Sigmoid colon (tissue), 7 donors: ENCODE data around the gene ZFR2. TPM values are rescaled to one million over a fixed set of nuclear protein-coding genes. Genes with fewer than 3 reads are reported as not detected.
"Not testable (repeated sequence)": the region's sequence is repeated elsewhere in the genome, so short reads cannot be mapped to it uniquely, and the experiment has no call there.

Experiments
- DNase-seq: peaks from one replicate; pipeline ENCODE4 v3.0.0-alpha.2; 2019
- H3K27ac ChIP-seq, 4 donors: fragments of 200-600 bp; sonication (generic); one replicate each; pipeline ENCODE4 v1.5.1; 2016 to 2019; ENCODE audit warnings: mild to moderate bottlenecking in 1 of 4
- H3K27me3 ChIP-seq, 3 donors: fragments of 200-600 bp; sonication (generic); one replicate each; pipeline ENCODE4 v1.5.1; 2019; ENCODE audit warnings: mild to moderate bottlenecking in 1 of 3
- H3K36me3 ChIP-seq, 4 donors: fragments of 200-600 bp; sonication (generic); one replicate each; pipeline ENCODE4 v1.5.1; 2016 to 2019
- H3K4me1 ChIP-seq, 4 donors: fragments of 200-600 bp; sonication (generic); one replicate each; pipeline ENCODE4 v1.5.1; 2017 to 2019
- H3K4me3 ChIP-seq, 4 donors: fragments of 200-600 bp; sonication (generic); one replicate each; pipeline ENCODE4 v1.5.1; 2017 to 2019; ENCODE audit warnings: mild to moderate bottlenecking in 2 of 4, moderate library complexity in 1 of 4
- H3K9me3 ChIP-seq, 4 donors: fragments of 200-600 bp in 3 of 4; sonication (generic) in 3 of 4; one replicate each; pipeline versions ENCODE4 v1.5.1 to v1.6.1; 2013 to 2019
- EP300 ChIP-seq, 4 donors: sonication (generic); formaldehyde crosslinking; IDR thresholded peaks; one replicate each; pipeline ENCODE4 v1.6.1; 2017; ENCODE audit warnings: antibody characterized with exemption in 4 of 4
- POLR2A ChIP-seq, 2 donors: fragments of 450-650 bp; IDR thresholded peaks; one replicate each; pipeline ENCODE4 v1.6.1; 2016; ENCODE audit warnings: antibody characterized with exemption in 2 of 2, mild to moderate bottlenecking in 2 of 2, moderate library complexity in 2 of 2
- POLR2AphosphoS5 ChIP-seq, 4 donors: sonication (generic); formaldehyde crosslinking; IDR thresholded peaks; one replicate each; pipeline ENCODE4 v1.6.1; 2017; ENCODE audit warnings: antibody characterized with exemption in 4 of 4
- WGBS, 2 donors: extraction: QIAGEN DNeasy Blood & Tissue Kit; methylation state at CpG; one replicate each; pipeline ENCODE4 v1.1.7; 2013; 5-methylcytosine and 5-hydroxymethylcytosine counted together
- intact Hi-C: fragments of 100-400 bp; cut with DNase I; formaldehyde crosslinking; loops from one replicate; pipeline ENCODE4 v1.15.1; 2023
- polyA plus RNA-seq, 3 donors: library from polyadenylated mRNA; stranded (reverse); fragments of 200-250 nt; gene quantifications; one replicate each; pipeline ENCODE4 v1.2.3, GENCODE V29; 2013
- total RNA-seq, 4 donors: library from RNA; depleted of rRNA; stranded (reverse); fragments of >200 nt; gene quantifications; one replicate each; pipeline ENCODE4 v1.1.0, GENCODE V29; 2016
- TF ChIP-seq, protein P1 (sequence below), 4 experiments: fragments of 450-650 bp in 3 of 4; fragments of 200-600 bp in 1 of 4; IDR thresholded peaks; one replicate each; pipeline ENCODE4 v1.5.1; 2016 to 2019; ENCODE audit warnings: antibody characterized with exemption in 4 of 4, mild to moderate bottlenecking in 3 of 4, moderate library complexity in 2 of 4
- donor health status: healthy with polysubstance abuse.
- donor health status: Bipolar disorder and iron deficiency.
- donor health status: healthy.

Gene ZFR2
- total and polyA plus RNA-seq, 7 donors = under 0.01 to 1.2 (median 0.47) TPM; not detected in 3

GRCh38 chr19:3768748-3769099 is 100.1 kb downstream of the ZFR2 start:
- peaks cover 0 to 6% (median 2%) of the 10 kb centered on the region in 4 donors for H3K4me1 ChIP-seq
- no peak for TF ChIP-seq EP300 (IDR thresholded peaks at IDR 0.05)
- no peak for TF ChIP-seq POLR2AphosphoS5 (IDR thresholded peaks at IDR 0.05)
- no peak for TF ChIP-seq POLR2A (IDR thresholded peaks at IDR 0.05)
- TF ChIP-seq, protein P1, sequence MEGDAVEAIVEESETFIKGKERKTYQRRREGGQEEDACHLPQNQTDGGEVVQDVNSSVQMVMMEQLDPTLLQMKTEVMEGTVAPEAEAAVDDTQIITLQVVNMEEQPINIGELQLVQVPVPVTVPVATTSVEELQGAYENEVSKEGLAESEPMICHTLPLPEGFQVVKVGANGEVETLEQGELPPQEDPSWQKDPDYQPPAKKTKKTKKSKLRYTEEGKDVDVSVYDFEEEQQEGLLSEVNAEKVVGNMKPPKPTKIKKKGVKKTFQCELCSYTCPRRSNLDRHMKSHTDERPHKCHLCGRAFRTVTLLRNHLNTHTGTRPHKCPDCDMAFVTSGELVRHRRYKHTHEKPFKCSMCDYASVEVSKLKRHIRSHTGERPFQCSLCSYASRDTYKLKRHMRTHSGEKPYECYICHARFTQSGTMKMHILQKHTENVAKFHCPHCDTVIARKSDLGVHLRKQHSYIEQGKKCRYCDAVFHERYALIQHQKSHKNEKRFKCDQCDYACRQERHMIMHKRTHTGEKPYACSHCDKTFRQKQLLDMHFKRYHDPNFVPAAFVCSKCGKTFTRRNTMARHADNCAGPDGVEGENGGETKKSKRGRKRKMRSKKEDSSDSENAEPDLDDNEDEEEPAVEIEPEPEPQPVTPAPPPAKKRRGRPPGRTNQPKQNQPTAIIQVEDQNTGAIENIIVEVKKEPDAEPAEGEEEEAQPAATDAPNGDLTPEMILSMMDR (IDR thresholded peaks at IDR 0.05) = no peak
- DNase-seq = no peak
- H3K9me3 ChIP-seq = no peaks in the 10 kb centered on the region
- peaks cover 13 to 43% (median 27%) of the 10 kb centered on the region in 4 donors for H3K36me3 ChIP-seq
- H3K4me3 ChIP-seq = no peak overlapping the region
- no peak overlapping the region for H3K27ac ChIP-seq
- 96 to 97% methylated on average over 7 of the region's 7 CpGs for WGBS, 2 donors
- peaks cover 0 to 10% (median 0%) of the 10 kb centered on the region in 3 donors for H3K27me3 ChIP-seq
- intact Hi-C loops = no loop called here

DNA sequence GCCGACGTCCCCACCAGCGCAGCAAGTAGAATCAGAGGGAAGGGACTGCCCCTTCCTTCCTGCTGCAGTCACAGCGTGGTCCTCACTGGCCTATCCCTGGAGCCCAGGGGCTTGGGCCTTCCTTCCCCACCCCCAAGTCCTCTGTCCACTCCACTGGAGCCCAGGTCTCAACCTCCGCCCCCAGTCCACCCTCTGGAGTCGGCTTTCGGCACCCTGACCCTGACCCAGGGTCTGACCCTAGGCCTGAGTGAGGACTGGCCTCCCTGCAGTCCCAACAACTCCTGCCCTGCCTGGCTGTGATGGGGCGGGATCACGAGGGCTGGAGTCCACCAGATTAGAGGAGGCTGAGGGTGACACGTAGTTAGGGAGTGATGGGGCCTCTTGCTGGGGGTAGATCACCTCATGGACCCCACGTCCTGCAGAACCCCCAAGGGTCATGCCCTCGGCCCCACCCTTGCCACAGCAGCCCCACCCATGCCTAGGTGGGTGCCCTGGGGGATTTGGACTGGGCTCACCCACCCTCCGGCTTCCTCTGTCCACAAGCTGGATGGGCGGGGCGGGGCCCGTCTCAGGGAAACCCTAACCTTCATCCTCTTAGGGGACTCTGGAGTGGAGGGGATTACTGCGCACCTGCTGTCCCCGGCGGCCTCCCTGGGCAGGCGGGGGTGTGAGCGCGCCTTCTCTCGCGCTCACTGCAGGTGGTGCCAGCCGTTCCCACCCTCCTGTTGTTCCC is 100.7 kb downstream of the ZFR2 start:
- TF ChIP-seq POLR2AphosphoS5 (IDR thresholded peaks at IDR 0.05) (no peak), EP300 (IDR thresholded peaks at IDR 0.05) (no peak), POLR2A (IDR thresholded peaks at IDR 0.05) (no peak)
- TF ChIP-seq, protein P1 (IDR thresholded peaks at IDR 0.05) = no peak
- Histone ChIP-seq H3K4me3 (no peak overlapping the region), H3K36me3 (peaks cover 13 to 43% (median 27%) of the 10 kb centered on the region in 4 donors), H3K27ac (no peak overlapping the region), H3K4me1 (peaks cover 0 to 11% (median 4%) of the 10 kb centered on the region in 4 donors), H3K9me3 (no peaks in the 10 kb centered on the region), H3K27me3 (peaks cover 0 to 10% (median 0%) of the 10 kb centered on the region in 3 donors)
- intact Hi-C loops = no loop called here
- WGBS, 2 donors = 85 to 88% methylated on average over 25 of the region's 25 CpGs
- no peak for DNase-seq

GRCh38 chr19:3767050-3767449 is 101.8 kb downstream of the ZFR2 start:
- no peaks in the 10 kb centered on the region for H3K9me3 ChIP-seq
- peaks cover 13 to 43% (median 27%) of the 10 kb centered on the region in 4 donors for H3K36me3 ChIP-seq
- intact Hi-C loops = no loop called here
- WGBS, 2 donors = 95 to 96% methylated on average over 23 of the region's 23 CpGs
- H3K4me3 ChIP-seq = no peak overlapping the region
- no peak overlapping the region for H3K27ac ChIP-seq
- no peak for DNase-seq
- peaks cover 0 to 14% (median 8%) of the 10 kb centered on the region in 4 donors for H3K4me1 ChIP-seq
- TF ChIP-seq, protein P1 (IDR thresholded peaks at IDR 0.05) = no peak
- TF ChIP-seq POLR2AphosphoS5 (IDR thresholded peaks at IDR 0.05) (no peak), POLR2A (IDR thresholded peaks at IDR 0.05) (no peak), EP300 (IDR thresholded peaks at IDR 0.05) (no peak)
- peaks cover 0 to 8% (median 0%) of the 10 kb centered on the region in 3 donors for H3K27me3 ChIP-seq

DNA sequence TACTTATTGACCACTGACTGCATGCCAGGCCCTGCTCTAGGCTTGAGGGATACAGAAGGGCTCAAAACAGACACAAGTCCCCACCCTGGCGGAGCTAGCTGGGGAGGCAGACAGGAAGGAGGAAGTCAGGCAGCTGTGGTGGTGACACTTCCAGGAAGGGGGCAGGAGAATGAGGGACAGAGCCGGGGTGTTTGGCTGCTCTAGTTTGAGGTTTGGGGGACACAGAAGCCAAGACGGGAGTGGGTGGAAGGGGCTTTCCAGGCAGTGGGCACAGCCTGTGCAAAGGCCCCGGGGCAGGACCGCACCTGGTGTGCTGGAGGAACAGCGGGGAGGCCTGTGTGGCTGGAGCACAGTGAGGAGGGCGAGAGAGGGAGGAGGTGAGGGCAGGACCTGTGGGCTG is 102.3 kb downstream of the ZFR2 start:
- Histone ChIP-seq H3K27ac (no peak overlapping the region), H3K4me3 (no peak overlapping the region), H3K27me3 (peaks cover 0 to 4% (median 0%) of the 10 kb centered on the region in 3 donors), H3K9me3 (no peaks in the 10 kb centered on the region), H3K36me3 (peaks cover 13 to 43% (median 27%) of the 10 kb centered on the region in 4 donors), H3K4me1 (peaks cover 0 to 20% (median 13%) of the 10 kb centered on the region in 4 donors)
- peak; percentile 63 for DNase-seq
- intact Hi-C loops = no loop called here
- WGBS, 2 donors = 76 to 87% methylated on average over 7 of the region's 7 CpGs
- TF ChIP-seq EP300 (IDR thresholded peaks at IDR 0.05) = no peak
- no peak for TF ChIP-seq POLR2A (IDR thresholded peaks at IDR 0.05)
- TF ChIP-seq POLR2AphosphoS5 (IDR thresholded peaks at IDR 0.05) = no peak
- TF ChIP-seq, protein P1 (IDR thresholded peaks at IDR 0.05) = no peak

- intact Hi-C loops, H3K9me3 ChIP-seq, H3K27me3 ChIP-seq, H3K27ac ChIP-seq, H3K4me3 ChIP-seq, DNase-seq: not testable (repeated sequence)
- H3K36me3 ChIP-seq = peaks cover 13 to 43% (median 27%) of the 10 kb centered on the region in 4 donors
- peaks cover 0 to 24% (median 17%) of the 10 kb centered on the region in 4 donors for H3K4me1 ChIP-seq
- 95 to 96% methylated on average over 5 of the region's 5 CpGs for WGBS, 2 donors
These were observed 103.1 kb downstream of the ZFR2 start for GRCh38 chr19:3765757-3766156.
